ENCODE data around the gene LHFPL6.

LHFPL6 gene

GRCh38 chr13:39379667-39380655, 223.0 kb downstream of the LHFPL6 start:
- DNase-seq (ENCODE audit: low spot score) = no peak

GRCh38 chr13:39379118-39379517, 223.9 kb downstream of the LHFPL6 start:
- DNase-seq (ENCODE audit: low spot score) = no peak

- no peak for DNase-seq (ENCODE audit: low spot score)
These were observed 224.7 kb downstream of the LHFPL6 start for GRCh38 chr13:39378306-39378705.

GRCh38 chr13:39377699-39378098, 225.3 kb downstream of the LHFPL6 start:
- DNase-seq (ENCODE audit: low spot score) = no peak

GRCh38 chr13:39376076-39376475, 226.9 kb downstream of the LHFPL6 start:
- DNase-seq (ENCODE audit: low spot score) = no peak

- no peak for DNase-seq (ENCODE audit: low spot score)
These were observed 227.4 kb downstream of the LHFPL6 start for GRCh38 chr13:39375601-39376000.

GRCh38 chr13:39374741-39375189, 228.2 kb downstream of the LHFPL6 start:
- DNase-seq (ENCODE audit: low spot score) = no peak

GRCh38 chr13:39373145-39373544, 229.8 kb downstream of the LHFPL6 start:
- no peak for DNase-seq (ENCODE audit: low spot score)

GRCh38 chr13:39371706-39372105, 231.3 kb downstream of the LHFPL6 start:
- no peak for DNase-seq (ENCODE audit: low spot score)

GRCh38 chr13:39370554-39370953, 232.4 kb downstream of the LHFPL6 start:
- no peak for DNase-seq (ENCODE audit: low spot score)

- no peak for DNase-seq (ENCODE audit: low spot score)
These were observed 232.9 kb downstream of the LHFPL6 start for GRCh38 chr13:39370048-39370447.

GRCh38 chr13:39369161-39369890, 233.7 kb downstream of the LHFPL6 start:
- no peak for DNase-seq (ENCODE audit: low spot score)

GRCh38 chr13:39365879-39366278, 237.1 kb downstream of the LHFPL6 start:
- DNase-seq (ENCODE audit: low spot score) = no peak

GRCh38 chr13:39364947-39365468, 238.0 kb downstream of the LHFPL6 start:
- DNase-seq (ENCODE audit: low spot score) = no peak

- no peak for DNase-seq (ENCODE audit: low spot score)
These were observed 239.6 kb downstream of the LHFPL6 start for GRCh38 chr13:39363382-39363772.

- no peak for DNase-seq (ENCODE audit: low spot score)
These were observed 240.2 kb downstream of the LHFPL6 start for GRCh38 chr13:39362652-39363381.

- no peak for DNase-seq (ENCODE audit: low spot score)
These were observed 249.0 kb downstream of the LHFPL6 start for GRCh38 chr13:39353988-39354387.

GRCh38 chr13:39350461-39350881, 252.5 kb downstream of the LHFPL6 start:
- DNase-seq (ENCODE audit: low spot score) = no peak

GRCh38 chr13:39349391-39349960, 253.5 kb downstream of the LHFPL6 start:
- no peak for DNase-seq (ENCODE audit: low spot score)

GRCh38 chr13:39347926-39348901, 254.8 kb downstream of the LHFPL6 start:
- no peak for DNase-seq (ENCODE audit: low spot score)
